Testis (tissue), 2 donors: ENCODE measurements around the gene MGME1.

ENCODE experiments used
- POLR2A ChIP-seq: fragments of 450-650 bp; IDR thresholded peaks from one replicate; pipeline ENCODE4 v1.6.1; 2017; ENCODE audit warnings: antibody characterized with exemption, mild to moderate bottlenecking, moderate library complexity
- TF ChIP-seq, protein P1 (sequence below), 3 experiments: fragments of 450-650 bp in 2 of 3; fragments of 200-600 bp in 1 of 3; sonication (generic) in 1 of 3; IDR thresholded peaks; one replicate each; pipeline ENCODE4 v1.5.1; 2016 to 2019; ENCODE audit warnings: antibody characterized with exemption in 3 of 3, mild to moderate bottlenecking in 2 of 3, moderate library complexity in 1 of 3

DNA sequence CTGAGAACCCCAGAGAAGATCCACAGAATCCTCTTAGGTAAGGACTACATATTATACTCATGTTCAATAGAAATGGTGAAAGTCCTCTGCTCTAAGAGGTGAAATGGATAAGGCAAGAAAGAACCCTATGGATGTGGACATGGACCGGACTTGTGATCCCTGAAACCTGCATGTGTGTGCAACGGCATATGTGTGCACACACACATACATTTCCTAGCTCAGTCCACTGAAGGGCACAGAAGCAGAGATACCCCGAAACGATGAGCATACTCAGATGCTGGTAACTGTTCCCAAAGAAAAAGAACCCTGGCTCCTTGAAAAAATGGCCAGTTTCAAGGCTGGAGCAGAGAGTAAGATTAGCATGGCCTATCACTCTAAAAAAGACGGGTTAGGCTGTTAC lies 22.8 kb upstream of the MGME1 start:
- TF ChIP-seq POLR2A, result no peak
- TF ChIP-seq, protein P1, sequence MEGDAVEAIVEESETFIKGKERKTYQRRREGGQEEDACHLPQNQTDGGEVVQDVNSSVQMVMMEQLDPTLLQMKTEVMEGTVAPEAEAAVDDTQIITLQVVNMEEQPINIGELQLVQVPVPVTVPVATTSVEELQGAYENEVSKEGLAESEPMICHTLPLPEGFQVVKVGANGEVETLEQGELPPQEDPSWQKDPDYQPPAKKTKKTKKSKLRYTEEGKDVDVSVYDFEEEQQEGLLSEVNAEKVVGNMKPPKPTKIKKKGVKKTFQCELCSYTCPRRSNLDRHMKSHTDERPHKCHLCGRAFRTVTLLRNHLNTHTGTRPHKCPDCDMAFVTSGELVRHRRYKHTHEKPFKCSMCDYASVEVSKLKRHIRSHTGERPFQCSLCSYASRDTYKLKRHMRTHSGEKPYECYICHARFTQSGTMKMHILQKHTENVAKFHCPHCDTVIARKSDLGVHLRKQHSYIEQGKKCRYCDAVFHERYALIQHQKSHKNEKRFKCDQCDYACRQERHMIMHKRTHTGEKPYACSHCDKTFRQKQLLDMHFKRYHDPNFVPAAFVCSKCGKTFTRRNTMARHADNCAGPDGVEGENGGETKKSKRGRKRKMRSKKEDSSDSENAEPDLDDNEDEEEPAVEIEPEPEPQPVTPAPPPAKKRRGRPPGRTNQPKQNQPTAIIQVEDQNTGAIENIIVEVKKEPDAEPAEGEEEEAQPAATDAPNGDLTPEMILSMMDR (IDR thresholded peaks at IDR 0.05), result no peak
